ENCODE measurements around the gene PGM5.

DNA sequence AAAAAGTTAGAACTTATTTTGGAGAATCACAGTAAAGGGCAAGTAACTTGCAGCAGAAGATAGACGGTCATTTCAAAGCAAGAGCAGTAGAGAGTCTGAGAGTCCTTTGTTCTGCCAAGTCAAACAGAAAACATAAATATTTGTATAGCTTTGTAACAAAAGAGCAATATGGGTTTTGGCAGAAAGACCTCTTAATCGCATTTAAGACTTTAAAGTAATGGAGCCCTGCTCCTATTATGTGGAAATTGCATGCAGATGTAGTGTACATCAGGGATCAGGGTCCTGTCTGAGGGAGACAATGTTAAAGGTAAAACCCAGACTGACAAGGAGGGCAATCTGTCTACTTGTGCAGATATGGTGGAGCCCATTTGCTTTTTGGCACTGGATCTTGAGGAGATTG is 87.2 kb downstream of the PGM5 start:
- no peak for TF ChIP-seq YY1 (IDR thresholded peaks at IDR 0.05; ENCODE audit: low read depth, low read length)
- TF ChIP-seq CTCF (IDR thresholded peaks at IDR 0.05; ENCODE audit: control extremely low read depth in 1 of 3, insufficient read depth in 1 of 3, low read depth in 1 of 3, low read length in 3 of 3), result no peak
- no peak for TF ChIP-seq SUZ12 (IDR thresholded peaks at IDR 0.05; ENCODE audit: low read length)
- no peak for TF ChIP-seq EGR1 (IDR thresholded peaks at IDR 0.05; ENCODE audit: borderline replicate concordance, low read depth, low read length)
- TF ChIP-seq POLR2A (IDR thresholded peaks at IDR 0.05; ENCODE audit: control extremely low read depth in 1 of 2, low read depth in 2 of 2, low read length in 2 of 2), result no peak
- no peak for TF ChIP-seq ASH2L (IDR thresholded peaks at IDR 0.05; ENCODE audit: low read length)
- no peak for TF ChIP-seq SP2 (IDR thresholded peaks at IDR 0.05; ENCODE audit: low read length)
- no peak for TF ChIP-seq ATF3 (IDR thresholded peaks at IDR 0.05; ENCODE audit: insufficient read depth, low read depth, low read length)
- no peak for TF ChIP-seq MAFK (IDR thresholded peaks at IDR 0.05; ENCODE audit: low read depth, low read length)
- TF ChIP-seq SP1 (IDR thresholded peaks at IDR 0.05; ENCODE audit: low read depth, low read length), result no peak
- no peak for TF ChIP-seq CTBP2 (IDR thresholded peaks at IDR 0.05; ENCODE audit: borderline replicate concordance, insufficient read depth, insufficient read length, low read length)
- no peak for TF ChIP-seq POLR2AphosphoS5 (IDR thresholded peaks at IDR 0.05; ENCODE audit: low read depth, low read length)
